HepG2 (cell line): ENCODE measurements around the gene GRK5. TPM values are rescaled to one million over a fixed set of nuclear protein-coding genes. Genes with fewer than 3 reads are reported as not detected.
A peak's percentile ranks its signal among the peaks of the same experiment; 100 is the strongest.

Source experiments
- ADNP ChIP-seq: sonication (generic); formaldehyde crosslinking; IDR thresholded peaks from 2 replicates; pipeline ENCODE4 v1.4.0; 2020; ENCODE audit warnings: missing genetic modification reagents
- BORCS8-MEF2B ChIP-seq: sonication (generic); formaldehyde crosslinking; IDR thresholded peaks from 2 replicates; pipeline ENCODE4 v1.8.0; 2022; ENCODE audit warnings: mild to moderate bottlenecking, missing genetic modification reagents
- CHD4 ChIP-seq: fragments of 200-600 bp; sonication (generic); IDR thresholded peaks from 2 replicates; pipeline ENCODE4 v1.7.0; 2017; ENCODE audit warnings: mild to moderate bottlenecking, low read length, borderline replicate concordance
- KAT8 ChIP-seq: IDR thresholded peaks from 2 replicates; pipeline ENCODE4 v1.6.1; 2016; ENCODE audit warnings: missing genetic modification reagents, missing compliant biosample characterization
- MXD3 ChIP-seq: IDR thresholded peaks from 2 replicates; pipeline ENCODE4 v1.6.1; 2016; ENCODE audit warnings: mild to moderate bottlenecking, missing biosample characterization, missing genetic modification reagents
- NAIF1 ChIP-seq: sonication (generic); formaldehyde crosslinking; IDR thresholded peaks from 2 replicates; pipeline ENCODE4 v1.5.0; 2020; ENCODE audit warnings: mild to moderate bottlenecking, missing genetic modification reagents, borderline replicate concordance
- NFE2 ChIP-seq: sonication (generic); formaldehyde crosslinking; IDR thresholded peaks from 2 replicates; pipeline ENCODE4 v1.4.0; 2020; ENCODE audit warnings: missing genetic modification reagents
- NFKB2 ChIP-seq: sonication (generic); formaldehyde crosslinking; IDR thresholded peaks from 2 replicates; pipeline ENCODE4 v1.4.0; 2020; ENCODE audit warnings: missing genetic modification reagents, borderline replicate concordance
- PHB2 ChIP-seq: fragments of 450-650 bp; IDR thresholded peaks from 2 replicates; pipeline ENCODE4 v1.6.1; 2018; ENCODE audit not compliant: partially characterized antibody
- PLRG1 ChIP-seq: fragments of 450-650 bp; conservative IDR thresholded peaks from 2 replicates; pipeline ENCODE4 v1.6.1; 2016
- RCOR2 ChIP-seq: IDR thresholded peaks from 2 replicates; pipeline ENCODE4 v1.6.1; 2016; ENCODE audit warnings: missing biosample characterization, missing genetic modification reagents
- RXRB ChIP-seq: IDR thresholded peaks from 2 replicates; pipeline ENCODE4 v1.6.1; 2016; ENCODE audit warnings: borderline replicate concordance, missing genetic modification reagents, missing compliant biosample characterization
- SKI ChIP-seq: fragments of 450-650 bp; IDR thresholded peaks from one replicate; pipeline ENCODE4 v1.6.1; 2018; ENCODE audit warnings: mild to moderate bottlenecking; ENCODE audit not compliant: partially characterized antibody
- TEF ChIP-seq: sonication (generic); formaldehyde crosslinking; IDR thresholded peaks from 2 replicates; pipeline ENCODE4 v1.5.0; 2020; ENCODE audit warnings: missing genetic modification reagents
- U2AF2 ChIP-seq: fragments of 200-400 bp; formaldehyde crosslinking; IDR thresholded peaks from 2 replicates; pipeline ENCODE4 v1.6.1; 2017; ENCODE audit warnings: low read depth, mild to moderate bottlenecking, low read length
- ZBTB21 ChIP-seq: sonication (generic); formaldehyde crosslinking; IDR thresholded peaks from 2 replicates; pipeline ENCODE4 v1.4.0; 2020; ENCODE audit warnings: missing genetic modification reagents
- ZNF12 ChIP-seq: sonication (generic); formaldehyde crosslinking; IDR thresholded peaks from 2 replicates; pipeline ENCODE4 v1.5.0; 2020; ENCODE audit warnings: missing genetic modification reagents
- ZNF180 ChIP-seq: sonication (generic); formaldehyde crosslinking; IDR thresholded peaks from 2 replicates; pipeline ENCODE4 v1.4.0; 2020; ENCODE audit warnings: low read depth, missing genetic modification reagents, borderline replicate concordance
- ZNF34 ChIP-seq: sonication (generic); formaldehyde crosslinking; IDR thresholded peaks from 2 replicates; pipeline ENCODE4 v1.4.0; 2020; ENCODE audit warnings: mild to moderate bottlenecking, missing genetic modification reagents, borderline replicate concordance
- ZNF354B ChIP-seq: sonication (generic); formaldehyde crosslinking; IDR thresholded peaks from 2 replicates; pipeline ENCODE4 v1.8.0; 2022; ENCODE audit warnings: mild to moderate bottlenecking, missing genetic modification reagents
- ZNF550 ChIP-seq: sonication (generic); formaldehyde crosslinking; IDR thresholded peaks from 2 replicates; pipeline ENCODE4 v1.4.0; 2020; ENCODE audit warnings: mild to moderate bottlenecking, missing genetic modification reagents, borderline replicate concordance
- ZNF557 ChIP-seq: sonication (generic); formaldehyde crosslinking; IDR thresholded peaks from 2 replicates; pipeline ENCODE4 v1.4.0; 2020; ENCODE audit warnings: missing genetic modification reagents
- ZNF614 ChIP-seq: IDR thresholded peaks from 2 replicates; pipeline ENCODE4 v1.6.1; 2018; ENCODE audit warnings: missing biosample characterization, missing genetic modification reagents, inconsistent platforms, borderline replicate concordance
- ZNF691 ChIP-seq: sonication (generic); formaldehyde crosslinking; IDR thresholded peaks from 2 replicates; pipeline ENCODE4 v1.4.0; 2020; ENCODE audit warnings: missing genetic modification reagents, low read depth, mild to moderate bottlenecking, borderline replicate concordance
- ZNF709 ChIP-seq: sonication (generic); formaldehyde crosslinking; IDR thresholded peaks from 2 replicates; pipeline ENCODE4 v1.5.0; 2020; ENCODE audit warnings: mild to moderate bottlenecking, missing genetic modification reagents
- ZNF737 ChIP-seq: sonication (generic); formaldehyde crosslinking; IDR thresholded peaks from 2 replicates; pipeline ENCODE4 v1.5.0; 2020; ENCODE audit warnings: missing genetic modification reagents, mild to moderate bottlenecking, borderline replicate concordance
- ZNF784 ChIP-seq: sonication (generic); formaldehyde crosslinking; IDR thresholded peaks from 2 replicates; pipeline ENCODE4 v1.5.1; 2020; ENCODE audit warnings: missing genetic modification reagents, mild to moderate bottlenecking, borderline replicate concordance
- polyA plus RNA-seq, 8 experiments: library from polyadenylated mRNA; depleted of rRNA in 3 of 8; stranded (reverse) in 7 of 8; unstranded in 1 of 8; fragments of >200 nt; fragmentation: Illumina TruSeq in 4 of 8; extraction: Trizol in 4 of 8; gene quantifications; 2 replicates each; pipeline versions ENCODE4 v1.2.1 to v1.2.3, GENCODE V29; 2011 to 2016; ENCODE audit warnings: low read depth in 4 of 8, missing spikeins in 1 of 8, mixed read lengths in 1 of 8; ENCODE audit not compliant: insufficient read depth in 1 of 8
- total RNA-seq, 5 experiments: library from RNA; depleted of rRNA; stranded (reverse); fragments of >200 nt; fragmentation: Illumina TruSeq; extraction: Trizol; gene quantifications; 2 replicates each; pipeline ENCODE4 v1.2.3, GENCODE V29; 2016; ENCODE audit warnings: low read depth in 1 of 5
- TF ChIP-seq, protein P1 (sequence below), 2 experiments: fragments of 450-650 bp in 1 of 2; sonication (generic) in 1 of 2; formaldehyde crosslinking; IDR thresholded peaks; 2 replicates each; pipeline versions ENCODE4 v1.5.0 to v1.8.0; 2020 to 2022; ENCODE audit warnings: mild to moderate bottlenecking in 1 of 2, missing genetic modification reagents in 1 of 2
- TF ChIP-seq, protein P2 (sequence below): IDR thresholded peaks from 2 replicates; pipeline ENCODE4 v1.6.1; 2016; ENCODE audit warnings: missing genetic modification reagents, missing compliant biosample characterization

The GRK5 gene
- total and polyA plus RNA-seq, 2 of the 13 experiments (the other 11 are each of a cell fraction or from before 2014, with no cell fraction given) = 10.4 to 12.6 TPM

DNA sequence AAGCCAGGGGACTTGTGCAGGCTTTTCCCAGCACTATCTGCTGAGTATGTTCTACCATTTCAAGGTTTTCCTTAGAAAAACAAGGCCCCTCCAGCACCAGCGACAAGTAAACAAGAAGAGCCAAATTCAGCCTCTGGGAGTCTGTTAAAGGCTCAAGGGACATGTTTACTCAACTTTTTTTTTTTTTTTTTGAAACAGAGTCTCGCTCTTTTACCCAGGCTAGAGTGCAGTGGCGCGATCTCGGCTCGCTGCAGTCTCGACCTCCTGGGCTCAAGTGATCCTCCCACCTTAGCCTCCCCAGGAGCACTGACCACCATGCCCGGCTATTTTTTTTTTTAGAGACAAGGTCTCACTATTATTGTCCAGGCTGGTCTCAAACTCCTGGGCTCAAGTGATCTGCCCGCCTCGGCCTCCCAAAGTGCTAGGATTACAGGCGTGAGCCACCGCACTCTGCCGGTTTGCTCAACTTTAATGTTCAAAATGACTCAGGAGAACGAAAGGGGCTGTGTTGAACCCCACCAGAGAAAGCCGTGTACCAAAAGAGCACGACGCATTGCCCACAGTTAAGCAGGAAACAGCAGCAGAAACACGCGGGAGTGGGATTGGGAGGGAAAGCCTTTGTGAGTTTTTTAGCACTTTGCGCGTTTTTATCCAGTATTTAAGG lies 29.5 kb upstream of the GRK5 start (continued):
- no peak for TF ChIP-seq PHB2
- no peak for TF ChIP-seq ADNP
- no peak for TF ChIP-seq NFE2 (CRISPR knock-in tag)
- TF ChIP-seq, protein P1, sequence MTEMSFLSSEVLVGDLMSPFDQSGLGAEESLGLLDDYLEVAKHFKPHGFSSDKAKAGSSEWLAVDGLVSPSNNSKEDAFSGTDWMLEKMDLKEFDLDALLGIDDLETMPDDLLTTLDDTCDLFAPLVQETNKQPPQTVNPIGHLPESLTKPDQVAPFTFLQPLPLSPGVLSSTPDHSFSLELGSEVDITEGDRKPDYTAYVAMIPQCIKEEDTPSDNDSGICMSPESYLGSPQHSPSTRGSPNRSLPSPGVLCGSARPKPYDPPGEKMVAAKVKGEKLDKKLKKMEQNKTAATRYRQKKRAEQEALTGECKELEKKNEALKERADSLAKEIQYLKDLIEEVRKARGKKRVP (CRISPR knock-in tag; IDR thresholded peaks at IDR 0.05) = no peak
- TF ChIP-seq CHD4 = no peak
- peak; percentile 66; the same call in 1 of the 2 replicates for TF ChIP-seq ZNF709 (CRISPR knock-in tag)
- TF ChIP-seq U2AF2 = 0 out of 2 replicates have a peak, but pooled peaks have one; percentile 29
- no peak for TF ChIP-seq MXD3 (CRISPR knock-in tag)
- no peak for TF ChIP-seq NAIF1 (CRISPR knock-in tag)
- no peak for TF ChIP-seq ZNF34 (CRISPR knock-in tag)
- TF ChIP-seq KAT8 = no peak; the same call in 1 of the 2 replicates
- peak; percentile 50 for TF ChIP-seq SKI
- TF ChIP-seq NFKB2 = no peak
- no peak for TF ChIP-seq ZNF614 (CRISPR knock-in tag)
- no peak for TF ChIP-seq ZNF557 (CRISPR knock-in tag)
- no peak for TF ChIP-seq RCOR2 (CRISPR knock-in tag)
- no peak for TF ChIP-seq ZNF354B (CRISPR knock-in tag)
- TF ChIP-seq RXRB = peak; percentile 43; the same call in 1 of the 2 replicates
- TF ChIP-seq ZNF180 (CRISPR knock-in tag) = no peak
- TF ChIP-seq, protein P2, sequence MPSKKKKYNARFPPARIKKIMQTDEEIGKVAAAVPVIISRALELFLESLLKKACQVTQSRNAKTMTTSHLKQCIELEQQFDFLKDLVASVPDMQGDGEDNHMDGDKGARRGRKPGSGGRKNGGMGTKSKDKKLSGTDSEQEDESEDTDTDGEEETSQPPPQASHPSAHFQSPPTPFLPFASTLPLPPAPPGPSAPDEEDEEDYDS (CRISPR knock-in tag) = 0 out of 2 replicates have a peak, but pooled peaks have one; percentile 14
- no peak for TF ChIP-seq TEF (CRISPR knock-in tag)
- no peak for TF ChIP-seq ZNF12 (CRISPR knock-in tag)
- no peak for TF ChIP-seq PLRG1
- TF ChIP-seq ZBTB21 (CRISPR knock-in tag) = no peak
- no peak for TF ChIP-seq BORCS8-MEF2B (CRISPR knock-in tag)
- TF ChIP-seq ZNF737 = no peak
- no peak for TF ChIP-seq ZNF784 (CRISPR knock-in tag)
- TF ChIP-seq ZNF550 (CRISPR knock-in tag) = no peak
- no peak for TF ChIP-seq ZNF691 (CRISPR knock-in tag)
